ENCODE data around the gene MBD4.

- TF ChIP-seq CTCF (IDR thresholded peaks at IDR 0.05) (no peak), POLR2AphosphoS5 (IDR thresholded peaks at IDR 0.05) (no peak)
Measured at GRCh38 chr3:129440618-129441190, 956 bp upstream of the MBD4 start.
